Mammary epithelial cell (primary cell): ENCODE data around the gene CCDC85A.

Experiments
- EZH2 ChIP-seq: IDR thresholded peaks from 2 replicates; pipeline ENCODE4 v1.6.1; 2012; ENCODE audit warnings: low read length, inconsistent platforms, borderline replicate concordance
- TF ChIP-seq, protein P1 (sequence below), 2 donors: IDR thresholded peaks in 1 of 2; conservative IDR thresholded peaks in 1 of 2; 2 replicates each; pipeline ENCODE4 v1.5.1; 2011 to 2012; ENCODE audit warnings: inconsistent platforms in 2 of 2, low read length in 2 of 2, mild to moderate bottlenecking in 2 of 2, control low read depth in 1 of 2, low read depth in 1 of 2; ENCODE audit not compliant: insufficient read depth in 1 of 2; ENCODE audit errors: extremely low read depth in 1 of 2

DNA sequence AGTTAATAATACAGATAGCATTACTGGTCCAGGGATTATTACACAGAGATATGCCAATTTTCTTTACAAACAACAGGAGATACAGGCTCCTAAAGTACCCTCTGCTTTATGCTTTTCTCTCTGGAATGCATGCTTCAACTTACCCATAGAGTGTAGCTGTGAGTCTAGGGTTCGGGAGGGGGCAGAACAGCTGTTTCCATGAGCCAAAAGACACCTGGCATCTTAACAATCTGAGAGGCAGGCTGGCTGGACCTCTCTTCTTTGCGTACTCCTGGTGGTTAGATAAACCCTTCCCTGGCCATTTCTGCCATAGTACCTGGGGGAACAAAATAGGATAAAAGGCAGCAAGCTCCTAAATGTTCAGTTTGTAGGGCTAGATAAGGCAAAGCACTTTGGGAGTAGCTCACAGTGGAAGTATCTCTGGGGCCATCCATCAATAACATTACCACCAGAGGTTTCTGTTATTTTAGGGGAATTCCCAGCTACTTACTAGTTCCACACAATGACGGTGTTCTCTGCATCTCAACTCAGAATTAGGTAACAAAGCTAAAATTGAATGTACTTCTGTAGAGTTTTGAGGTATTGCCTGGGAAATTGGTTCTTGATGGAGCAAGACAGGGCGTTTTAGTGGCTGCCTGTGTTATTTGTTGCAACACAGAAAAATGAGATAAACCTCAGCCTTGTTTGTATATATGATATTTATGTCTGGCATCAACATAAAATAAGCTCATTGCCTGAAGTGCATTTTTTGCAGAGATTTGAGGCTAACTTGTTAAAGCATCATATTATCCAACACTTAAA, 6.2 kb upstream of the CCDC85A start:
- TF ChIP-seq, protein P1, sequence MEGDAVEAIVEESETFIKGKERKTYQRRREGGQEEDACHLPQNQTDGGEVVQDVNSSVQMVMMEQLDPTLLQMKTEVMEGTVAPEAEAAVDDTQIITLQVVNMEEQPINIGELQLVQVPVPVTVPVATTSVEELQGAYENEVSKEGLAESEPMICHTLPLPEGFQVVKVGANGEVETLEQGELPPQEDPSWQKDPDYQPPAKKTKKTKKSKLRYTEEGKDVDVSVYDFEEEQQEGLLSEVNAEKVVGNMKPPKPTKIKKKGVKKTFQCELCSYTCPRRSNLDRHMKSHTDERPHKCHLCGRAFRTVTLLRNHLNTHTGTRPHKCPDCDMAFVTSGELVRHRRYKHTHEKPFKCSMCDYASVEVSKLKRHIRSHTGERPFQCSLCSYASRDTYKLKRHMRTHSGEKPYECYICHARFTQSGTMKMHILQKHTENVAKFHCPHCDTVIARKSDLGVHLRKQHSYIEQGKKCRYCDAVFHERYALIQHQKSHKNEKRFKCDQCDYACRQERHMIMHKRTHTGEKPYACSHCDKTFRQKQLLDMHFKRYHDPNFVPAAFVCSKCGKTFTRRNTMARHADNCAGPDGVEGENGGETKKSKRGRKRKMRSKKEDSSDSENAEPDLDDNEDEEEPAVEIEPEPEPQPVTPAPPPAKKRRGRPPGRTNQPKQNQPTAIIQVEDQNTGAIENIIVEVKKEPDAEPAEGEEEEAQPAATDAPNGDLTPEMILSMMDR (conservative IDR thresholded peaks at IDR 0.05 in 1 of 2, IDR thresholded peaks at IDR 0.05 in 1 of 2; ENCODE audit: extremely low read depth in 1 of 2, insufficient read depth in 1 of 2, low read depth in 1 of 2, low read length in 2 of 2), result no peak
- no peak for TF ChIP-seq EZH2
